HG03039 (cell line): Measurements from ENCODE around the gene NUP214.

Experiments
- ATAC-seq: cut with Tn5 transposase; IDR thresholded peaks from one replicate; pipeline ENCODE4 v1.9.1; 2021; ENCODE audit warnings: mild to moderate bottlenecking, moderate library complexity; ENCODE audit not compliant: unreplicated experiment

Gene NUP214

GRCh38 chr9:131274674-131275331, 149.4 kb downstream of the NUP214 start:
- ATAC-seq, result no peak

GRCh38 chr9:131275332-131276093, 150.1 kb downstream of the NUP214 start:
- ATAC-seq, result no peak

GRCh38 chr9:131276094-131276888, 150.9 kb downstream of the NUP214 start, which contains the start of gene FAM78A:
Gene FAM78A, minus strand, starts transcription at chr9:131276510. Its CDS starts 331 bp downstream, at chr9:131276179.
- ATAC-seq, result no peak

- no peak for ATAC-seq
These were observed 151.5 kb downstream of the NUP214 start for GRCh38 chr9:131276891-131277286.

- no peak for ATAC-seq
These were observed 152.0 kb downstream of the NUP214 start for GRCh38 chr9:131277287-131277909.

- no peak for ATAC-seq
These were observed 152.7 kb downstream of the NUP214 start for GRCh38 chr9:131277910-131278701.

- no peak for ATAC-seq
These were observed 153.3 kb downstream of the NUP214 start for GRCh38 chr9:131278702-131279111.

- ATAC-seq, result no peak
These were observed 153.9 kb downstream of the NUP214 start for GRCh38 chr9:131279196-131279862.

- ATAC-seq, result no peak
These were observed 154.6 kb downstream of the NUP214 start for GRCh38 chr9:131279863-131280570.

- no peak for ATAC-seq
These were observed 155.3 kb downstream of the NUP214 start for GRCh38 chr9:131280660-131281059.

GRCh38 chr9:131281119-131281965, 156.0 kb downstream of the NUP214 start:
- ATAC-seq, result no peak

GRCh38 chr9:131282175-131282574, 156.8 kb downstream of the NUP214 start:
- no peak for ATAC-seq

GRCh38 chr9:131282688-131283422, 157.5 kb downstream of the NUP214 start:
- ATAC-seq, result no peak
